ENCODE measurements around the gene DNAH2. TPM values are rescaled to one million over a fixed set of nuclear protein-coding genes. Genes with fewer than 3 reads are reported as not detected.

DNAH2 gene
- total and polyA plus RNA-seq, 2 of the 13 experiments (the other 11 are each of a cell fraction or from before 2014, with no cell fraction given) = not detected

DNA sequence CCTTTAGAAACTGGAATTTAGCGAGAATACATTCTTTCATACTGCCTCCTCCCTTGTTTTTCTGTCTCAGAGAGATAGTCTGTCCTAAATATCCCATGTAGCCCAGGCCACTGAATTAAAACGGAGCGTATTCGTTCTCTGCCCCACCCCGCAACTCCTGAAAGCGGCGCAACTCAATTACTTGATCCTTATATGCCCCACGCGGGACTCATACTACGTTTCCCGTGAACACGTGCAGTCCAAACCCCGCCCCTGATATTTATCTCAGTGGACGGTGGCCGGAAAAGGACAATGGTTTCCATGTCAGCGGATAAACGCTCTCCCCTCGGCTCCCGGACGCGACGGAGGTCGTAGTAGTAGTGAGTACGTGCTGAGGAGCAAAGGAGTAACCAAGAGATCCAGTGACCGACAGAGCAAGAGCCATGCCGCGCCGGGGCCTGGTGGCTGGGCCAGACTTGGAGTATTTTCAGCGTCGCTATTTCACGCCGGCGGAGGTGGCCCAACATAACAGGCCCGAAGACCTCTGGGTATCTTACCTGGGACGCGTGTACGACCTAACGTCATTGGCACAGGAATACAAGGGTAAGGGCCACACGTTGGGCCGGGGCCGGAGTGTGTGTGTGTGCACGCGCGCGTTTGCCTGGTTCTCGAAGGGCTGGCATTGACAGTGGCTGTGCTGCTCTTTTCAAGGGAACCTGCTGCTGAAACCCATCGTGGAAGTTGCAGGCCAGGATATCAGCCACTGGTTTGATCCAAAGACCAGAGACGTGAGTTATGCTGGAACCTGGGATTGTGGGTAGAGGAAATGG lies 140.4 kb downstream of the DNAH2 start, which contains the start of gene CYB5D1 (continued):
- TF ChIP-seq TFAP4 (IDR thresholded peaks at IDR 0.05; ENCODE audit: borderline replicate concordance, low read depth) (peak; percentile 38; the same call in 1 of the 2 replicates), ZNF564 (CRISPR knock-in tag; IDR thresholded peaks at IDR 0.05) (0 out of 2 replicates have a peak, but pooled peaks have one; percentile 55), TCF7 (IDR thresholded peaks at IDR 0.05; ENCODE audit: low read depth) (no peak), ZNF446 (CRISPR knock-in tag; IDR thresholded peaks at IDR 0.05) (no peak), SAP130 (CRISPR knock-in tag; IDR thresholded peaks at IDR 0.05; ENCODE audit: low read depth) (peak; percentile 98), ZNF337 (CRISPR knock-in tag; IDR thresholded peaks at IDR 0.05; ENCODE audit: borderline replicate concordance, low read depth) (no peak), NR2F2 (IDR thresholded peaks at IDR 0.05; ENCODE audit: borderline replicate concordance, low read depth) (peak; percentile 27; the same call in 1 of the 2 replicates), ZNF33A (CRISPR knock-in tag; IDR thresholded peaks at IDR 0.05; ENCODE audit: borderline replicate concordance) (no peak), PRPF4 (IDR thresholded peaks at IDR 0.05; ENCODE audit: low read depth, low read length, poor library complexity, severe bottlenecking) (no peak), MLX (CRISPR knock-in tag; IDR thresholded peaks at IDR 0.05) (no peak), ZSCAN21 (CRISPR knock-in tag; IDR thresholded peaks at IDR 0.05; ENCODE audit: borderline replicate concordance) (no peak), DBP (CRISPR knock-in tag; IDR thresholded peaks at IDR 0.05; ENCODE audit: not compliant biosample characterization) (no peak), ZBTB38 (CRISPR knock-in tag; IDR thresholded peaks at IDR 0.05) (peak; percentile 70; the same call in 1 of the 2 replicates), ZC3H4 (CRISPR knock-in tag; IDR thresholded peaks at IDR 0.05; ENCODE audit: borderline replicate concordance) (no peak)
- TF ChIP-seq, protein P1, sequence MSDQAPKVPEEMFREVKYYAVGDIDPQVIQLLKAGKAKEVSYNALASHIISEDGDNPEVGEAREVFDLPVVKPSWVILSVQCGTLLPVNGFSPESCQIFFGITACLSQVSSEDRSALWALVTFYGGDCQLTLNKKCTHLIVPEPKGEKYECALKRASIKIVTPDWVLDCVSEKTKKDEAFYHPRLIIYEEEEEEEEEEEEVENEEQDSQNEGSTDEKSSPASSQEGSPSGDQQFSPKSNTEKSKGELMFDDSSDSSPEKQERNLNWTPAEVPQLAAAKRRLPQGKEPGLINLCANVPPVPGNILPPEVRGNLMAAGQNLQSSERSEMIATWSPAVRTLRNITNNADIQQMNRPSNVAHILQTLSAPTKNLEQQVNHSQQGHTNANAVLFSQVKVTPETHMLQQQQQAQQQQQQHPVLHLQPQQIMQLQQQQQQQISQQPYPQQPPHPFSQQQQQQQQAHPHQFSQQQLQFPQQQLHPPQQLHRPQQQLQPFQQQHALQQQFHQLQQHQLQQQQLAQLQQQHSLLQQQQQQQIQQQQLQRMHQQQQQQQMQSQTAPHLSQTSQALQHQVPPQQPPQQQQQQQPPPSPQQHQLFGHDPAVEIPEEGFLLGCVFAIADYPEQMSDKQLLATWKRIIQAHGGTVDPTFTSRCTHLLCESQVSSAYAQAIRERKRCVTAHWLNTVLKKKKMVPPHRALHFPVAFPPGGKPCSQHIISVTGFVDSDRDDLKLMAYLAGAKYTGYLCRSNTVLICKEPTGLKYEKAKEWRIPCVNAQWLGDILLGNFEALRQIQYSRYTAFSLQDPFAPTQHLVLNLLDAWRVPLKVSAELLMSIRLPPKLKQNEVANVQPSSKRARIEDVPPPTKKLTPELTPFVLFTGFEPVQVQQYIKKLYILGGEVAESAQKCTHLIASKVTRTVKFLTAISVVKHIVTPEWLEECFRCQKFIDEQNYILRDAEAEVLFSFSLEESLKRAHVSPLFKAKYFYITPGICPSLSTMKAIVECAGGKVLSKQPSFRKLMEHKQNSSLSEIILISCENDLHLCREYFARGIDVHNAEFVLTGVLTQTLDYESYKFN (CRISPR knock-in tag; conservative IDR thresholded peaks at IDR 0.05) = peak; percentile 19; the same call in 1 of the 2 replicates
- TF ChIP-seq, protein P2, sequence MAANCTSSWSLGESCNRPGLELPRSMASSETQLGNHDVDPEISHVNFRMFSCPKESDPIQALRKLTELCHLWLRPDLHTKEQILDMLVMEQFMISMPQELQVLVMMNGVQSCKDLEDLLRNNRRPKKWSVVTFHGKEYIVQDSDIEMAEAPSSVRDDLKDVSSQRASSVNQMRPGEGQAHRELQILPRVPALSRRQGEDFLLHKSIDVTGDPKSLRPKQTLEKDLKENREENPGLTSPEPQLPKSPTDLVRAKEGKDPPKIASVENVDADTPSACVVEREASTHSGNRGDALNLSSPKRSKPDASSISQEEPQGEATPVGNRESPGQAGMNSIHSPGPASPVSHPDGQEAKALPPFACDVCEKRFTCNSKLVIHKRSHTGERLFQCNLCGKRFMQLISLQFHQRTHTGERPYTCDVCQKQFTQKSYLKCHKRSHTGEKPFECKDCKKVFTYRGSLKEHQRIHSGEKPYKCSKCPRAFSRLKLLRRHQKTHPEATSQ (CRISPR knock-in tag; IDR thresholded peaks at IDR 0.05; ENCODE audit: borderline replicate concordance) = no peak
- TF ChIP-seq, protein P3, sequence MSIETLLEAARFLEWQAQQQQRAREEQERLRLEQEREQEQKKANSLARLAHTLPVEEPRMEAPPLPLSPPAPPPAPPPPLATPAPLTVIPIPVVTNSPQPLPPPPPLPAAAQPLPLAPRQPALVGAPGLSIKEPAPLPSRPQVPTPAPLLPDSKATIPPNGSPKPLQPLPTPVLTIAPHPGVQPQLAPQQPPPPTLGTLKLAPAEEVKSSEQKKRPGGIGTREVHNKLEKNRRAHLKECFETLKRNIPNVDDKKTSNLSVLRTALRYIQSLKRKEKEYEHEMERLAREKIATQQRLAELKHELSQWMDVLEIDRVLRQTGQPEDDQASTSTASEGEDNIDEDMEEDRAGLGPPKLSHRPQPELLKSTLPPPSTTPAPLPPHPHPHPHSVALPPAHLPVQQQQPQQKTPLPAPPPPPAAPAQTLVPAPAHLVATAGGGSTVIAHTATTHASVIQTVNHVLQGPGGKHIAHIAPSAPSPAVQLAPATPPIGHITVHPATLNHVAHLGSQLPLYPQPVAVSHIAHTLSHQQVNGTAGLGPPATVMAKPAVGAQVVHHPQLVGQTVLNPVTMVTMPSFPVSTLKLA (IDR thresholded peaks at IDR 0.05) = peak; percentile 95
- TF ChIP-seq, protein P4, sequence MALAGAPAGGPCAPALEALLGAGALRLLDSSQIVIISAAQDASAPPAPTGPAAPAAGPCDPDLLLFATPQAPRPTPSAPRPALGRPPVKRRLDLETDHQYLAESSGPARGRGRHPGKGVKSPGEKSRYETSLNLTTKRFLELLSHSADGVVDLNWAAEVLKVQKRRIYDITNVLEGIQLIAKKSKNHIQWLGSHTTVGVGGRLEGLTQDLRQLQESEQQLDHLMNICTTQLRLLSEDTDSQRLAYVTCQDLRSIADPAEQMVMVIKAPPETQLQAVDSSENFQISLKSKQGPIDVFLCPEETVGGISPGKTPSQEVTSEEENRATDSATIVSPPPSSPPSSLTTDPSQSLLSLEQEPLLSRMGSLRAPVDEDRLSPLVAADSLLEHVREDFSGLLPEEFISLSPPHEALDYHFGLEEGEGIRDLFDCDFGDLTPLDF (CRISPR knock-in tag; IDR thresholded peaks at IDR 0.05) = no peak
